ENCODE data around the gene ACTN4. TPM values are rescaled to one million over a fixed set of nuclear protein-coding genes. Genes with fewer than 3 reads are reported as not detected.
"Not testable (repeated sequence)": the region's sequence is repeated elsewhere in the genome, so short reads cannot be mapped to it uniquely, and the experiment has no call there.

The ACTN4 gene
- 100 to 1,000 TPM; 223 to 773 (median 563) TPM for total RNA-seq
- polyA plus RNA-seq: 100 to 1,000 TPM; 148 to 586 (median 554) TPM
- long read RNA-seq, donor 1, full-length matches to known transcripts: 13 of 109 reads
- long read RNA-seq, donor 1, partial matches to known transcripts: 91 of 109 reads
- long read RNA-seq, donor 1, other reads (novel, unspliced or antisense): 5 of 109 reads
- long read RNA-seq, donor 2, full-length matches to known transcripts: 24 of 92 reads
- long read RNA-seq, donor 2, partial matches to known transcripts: 60 of 92 reads
- long read RNA-seq, donor 2, other reads (novel, unspliced or antisense): 8 of 92 reads
- long read RNA-seq, donor 3, full-length matches to known transcripts: 13 of 60 reads
- long read RNA-seq, donor 3, partial matches to known transcripts: 47 of 60 reads
- long read RNA-seq, donor 3, other reads (novel, unspliced or antisense): 0 of 60 reads
- long read RNA-seq, donor 4, full-length matches to known transcripts: 1 of 30 reads
- long read RNA-seq, donor 4, partial matches to known transcripts: 2 of 30 reads
- long read RNA-seq, donor 4, other reads (novel, unspliced or antisense): 27 of 30 reads
- long read RNA-seq, donor 5, full-length matches to known transcripts: 69 of 146 reads
- long read RNA-seq, donor 5, partial matches to known transcripts: 26 of 146 reads
- long read RNA-seq, donor 5, other reads (novel, unspliced or antisense): 51 of 146 reads
- long read RNA-seq, donor 6, partial matches to known transcripts: 2 of 27 reads
- long read RNA-seq, donor 6, other reads (novel, unspliced or antisense): 25 of 27 reads
- long read RNA-seq, donor 7, full-length matches to known transcripts: 18 of 36 reads
- long read RNA-seq, donor 7, partial matches to known transcripts: 18 of 36 reads
- long read RNA-seq, donor 7, other reads (novel, unspliced or antisense): 0 of 36 reads
- long read RNA-seq, donor 8, full-length matches to known transcripts: 48 of 123 reads
- long read RNA-seq, donor 8, partial matches to known transcripts: 55 of 123 reads
- long read RNA-seq, donor 8, other reads (novel, unspliced or antisense): 20 of 123 reads
- long read RNA-seq, donor 9, full-length matches to known transcripts: 6 of 28 reads
- long read RNA-seq, donor 9, partial matches to known transcripts: 22 of 28 reads
- long read RNA-seq, donor 9, other reads (novel, unspliced or antisense): 0 of 28 reads
- long read RNA-seq, donor 10, full-length matches to known transcripts: 24 of 236 reads
- long read RNA-seq, donor 10, partial matches to known transcripts: 205 of 236 reads
- long read RNA-seq, donor 10, other reads (novel, unspliced or antisense): 7 of 236 reads

- H3K27me3 ChIP-seq: no peaks in the 10 kb centered on the region
- H3K9me3 ChIP-seq (replicated peaks in 1 of 3): no peaks in the 10 kb centered on the region
- H3K4me1 ChIP-seq (replicated peaks in 1 of 2): peaks cover 27 to 28% of the 10 kb centered on the region in 2 donors
- WGBS, 4 donors: 0 to 1% (median 1%) methylated on average over 24 to 77 of the region's 77 CpGs
- H3K4me3 ChIP-seq: peak within 1 kb of the TSS; percentile 83 to 99 (median 92)
- peak; percentile 98 to 100 (median 99) for DNase-seq
- H3K27ac ChIP-seq: peak within 1 kb of the TSS; percentile 81 to 99 (median 95)
- TF ChIP-seq POLR2A (IDR thresholded peaks at IDR 0.05) (peak; percentile 97 to 100), CTCF (IDR thresholded peaks at IDR 0.05) (no peak)
- intact Hi-C loops (cut with DNase I): no loop called here
- no peaks in the 10 kb centered on the region for H3K36me3 ChIP-seq (replicated peaks in 1 of 2)
Measured at GRCh38 chr19:38647368-38647965, at the start of gene ACTN4. TSS of gene ACTN4 (plus strand) at chr19:38647649. CDS start at chr19:38647746, 97 bp downstream.

DNA sequence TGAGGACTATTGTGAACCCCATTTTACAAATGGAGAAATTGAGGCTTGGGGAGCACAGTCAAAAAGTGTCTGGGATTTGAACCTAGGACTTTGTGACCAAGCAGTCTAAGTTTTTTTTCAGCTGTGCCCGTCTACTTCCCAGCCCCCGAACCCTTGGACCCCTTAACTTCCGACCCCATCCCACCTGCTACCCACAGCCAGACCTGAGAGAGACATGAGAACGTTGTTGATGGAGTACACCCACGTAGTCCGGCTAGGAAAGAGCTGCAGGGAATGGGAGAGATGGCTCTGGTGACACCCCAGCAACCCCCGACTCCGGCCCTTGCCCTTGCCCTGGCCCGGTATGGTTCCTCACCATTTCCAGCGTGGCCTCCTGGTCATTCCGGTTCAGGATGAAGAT, 47.7 kb upstream of the ACTN4 start:
- no peaks in the 10 kb centered on the region for H3K9me3 ChIP-seq (replicated peaks in 1 of 3)
- H3K27me3 ChIP-seq: no peaks in the 10 kb centered on the region
- no peak for TF ChIP-seq POLR2A (IDR thresholded peaks at IDR 0.05)
- TF ChIP-seq CTCF (IDR thresholded peaks at IDR 0.05): no peak
- no peaks in the 10 kb centered on the region for H3K4me1 ChIP-seq (replicated peaks in 1 of 2)
- 91 to 92% (median 91%) methylated on average over 10 to 11 of the region's 11 CpGs for WGBS, 4 donors
- no peak overlapping the region for H3K27ac ChIP-seq
- no peak overlapping the region for H3K4me3 ChIP-seq
- DNase-seq: no peak
- no peaks in the 10 kb centered on the region for H3K36me3 ChIP-seq (replicated peaks in 1 of 2)
- intact Hi-C loops (cut with DNase I): no loop called here

DNA sequence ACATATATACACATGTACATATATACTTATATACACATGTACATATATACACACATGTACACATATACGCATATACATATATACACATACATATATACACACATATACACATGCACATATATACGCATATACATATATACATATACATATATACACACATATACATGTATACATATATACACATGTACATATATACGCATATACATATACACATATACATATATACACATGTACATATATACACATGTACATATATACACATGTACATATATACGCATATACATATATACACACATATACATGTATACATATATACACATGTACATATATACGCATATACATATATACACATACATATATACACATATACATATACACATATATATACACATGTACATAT, 44.6 kb upstream of the ACTN4 start:
- intact Hi-C loops (cut with DNase I); H3K4me1 ChIP-seq (replicated peaks in 1 of 2); H3K9me3 ChIP-seq (replicated peaks in 1 of 3); H3K27ac ChIP-seq; H3K4me3 ChIP-seq; DNase-seq; H3K27me3 ChIP-seq; H3K36me3 ChIP-seq (replicated peaks in 1 of 2): not testable (repeated sequence)
- WGBS, 4 donors: 89 to 94% (median 94%) methylated on average over 5 of the region's 5 CpGs

DNA sequence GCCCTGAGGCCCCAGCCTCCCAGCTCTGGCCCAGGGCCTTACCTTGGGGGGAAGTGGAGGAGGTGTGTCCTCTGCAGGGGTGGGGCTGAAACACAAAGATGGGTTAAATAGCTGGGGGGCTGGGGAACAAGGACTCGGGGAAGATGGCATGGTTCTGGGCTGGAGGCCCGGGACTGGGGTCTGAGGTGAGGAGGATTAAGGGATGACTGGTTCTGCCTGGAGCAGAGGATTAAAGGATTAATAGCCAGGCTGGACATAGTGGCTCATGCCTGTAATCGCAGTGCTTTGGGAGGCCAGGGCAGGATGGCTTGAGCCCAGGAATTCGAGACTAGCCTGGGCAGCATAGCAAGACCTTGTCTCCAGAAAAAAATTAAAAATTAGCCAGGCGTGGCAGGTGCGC, 41.3 kb upstream of the ACTN4 start:
- Histone ChIP-seq H3K36me3 (replicated peaks in 1 of 2) (no peaks in the 10 kb centered on the region), H3K9me3 (replicated peaks in 1 of 3) (no peaks in the 10 kb centered on the region), H3K27ac (no peak overlapping the region), H3K27me3 (no peaks in the 10 kb centered on the region), H3K4me1 (replicated peaks in 1 of 2) (no peaks in the 10 kb centered on the region), H3K4me3 (no peak overlapping the region)
- intact Hi-C loops (cut with DNase I): no loop called here
- no peak for TF ChIP-seq POLR2A (IDR thresholded peaks at IDR 0.05)
- no peak for TF ChIP-seq CTCF (IDR thresholded peaks at IDR 0.05)
- 84 to 90% (median 87%) methylated on average over 6 of the region's 6 CpGs for WGBS, 4 donors
- no peak for DNase-seq
